Measurements from ENCODE around the gene MKX.

- TF ChIP-seq CTCF (IDR thresholded peaks at IDR 0.05) (no peak), POLR2A (IDR thresholded peaks at IDR 0.05) (no peak), POLR2AphosphoS5 (IDR thresholded peaks at IDR 0.05) (no peak)
These were observed 109.8 kb downstream of the MKX start for GRCh38 chr10:27635699-27636270.

Data from upper lobe of left lung (tissue), 4 donors.